Mesothelial cell of epicardium (in vitro differentiated cells): ENCODE measurements around the gene IFT27. TPM values are rescaled to one million over a fixed set of nuclear protein-coding genes. Genes with fewer than 3 reads are reported as not detected.

Source experiments
- DNase-seq, 2 experiments: peaks; one replicate each; pipeline ENCODE4 v3.0.0; 2021; ENCODE audit warnings: low spot score in 2 of 2; ENCODE audit not compliant: unreplicated experiment in 2 of 2
- H3K27ac Mint-ChIP-seq: 2 replicates; pipeline ENCODE4 v1.8.0; 2021; ENCODE audit warnings: mixed read lengths
- H3K27me3 Mint-ChIP-seq: 2 replicates; pipeline ENCODE4 v1.8.0; 2021; ENCODE audit warnings: low read depth, mixed read lengths
- H3K36me3 Mint-ChIP-seq: 2 replicates; pipeline ENCODE4 v1.8.0; 2021; ENCODE audit warnings: mixed read lengths
- H3K4me1 Mint-ChIP-seq: 2 replicates; pipeline ENCODE4 v1.8.0; 2021; ENCODE audit warnings: mixed read lengths
- H3K4me3 Mint-ChIP-seq: 2 replicates; pipeline ENCODE4 v1.8.0; 2021; ENCODE audit warnings: mild to moderate bottlenecking, moderate library complexity, mixed read lengths
- H3K9me3 Mint-ChIP-seq: 2 replicates; pipeline ENCODE4 v1.8.0; 2021; ENCODE audit warnings: mixed read lengths
- CTCF ChIP-seq: fragments of 200-600 bp; sonication (generic); IDR thresholded peaks from one replicate; pipeline ENCODE4 v1.5.0; 2021; ENCODE audit warnings: antibody characterized with exemption; ENCODE audit not compliant: unreplicated experiment
- total RNA-seq: library from RNA; stranded (reverse); gene quantifications from 3 replicates; pipeline ENCODE4 v1.2.1, GENCODE V29; 2021

The IFT27 gene
- total RNA-seq, 1 donor from 2014 or later, result 58.6 TPM

GRCh38 chr22:36768141-36768540, 7.8 kb downstream of the IFT27 start:
- no peak for DNase-seq
- Mint-ChIP-seq H3K27me3 (no peaks in the 10 kb centered on the region), H3K36me3 (peaks cover 17% of the 10 kb centered on the region), H3K9me3 (no peaks in the 10 kb centered on the region), H3K4me3 (no peak overlapping the region), H3K27ac (no peak overlapping the region), H3K4me1 (peaks cover 21% of the 10 kb centered on the region)
- no peak for TF ChIP-seq CTCF

- TF ChIP-seq CTCF, result no peak
- no peaks in the 10 kb centered on the region for H3K27me3 Mint-ChIP-seq
- peak in 1 of 2 experiments; percentile 8 for DNase-seq
- peaks cover 21% of the 10 kb centered on the region for H3K36me3 Mint-ChIP-seq
- H3K4me3 Mint-ChIP-seq, result no peak overlapping the region
- peaks cover 21% of the 10 kb centered on the region for H3K4me1 Mint-ChIP-seq
- H3K27ac Mint-ChIP-seq, result no peak overlapping the region
- H3K9me3 Mint-ChIP-seq, result no peaks in the 10 kb centered on the region
Observed at GRCh38 chr22:36767035-36767775, 8.7 kb downstream of the IFT27 start.

GRCh38 chr22:36765943-36766450, 9.9 kb downstream of the IFT27 start:
- peaks cover 13% of the 10 kb centered on the region for H3K4me1 Mint-ChIP-seq
- no peak for TF ChIP-seq CTCF
- H3K9me3 Mint-ChIP-seq, result no peaks in the 10 kb centered on the region
- peaks cover 15% of the 10 kb centered on the region for H3K36me3 Mint-ChIP-seq
- no peak overlapping the region for H3K27ac Mint-ChIP-seq
- DNase-seq, result no peak
- no peaks in the 10 kb centered on the region for H3K27me3 Mint-ChIP-seq
- H3K4me3 Mint-ChIP-seq, result no peak overlapping the region

GRCh38 chr22:36765131-36765942, 10.6 kb downstream of the IFT27 start:
- no peaks in the 10 kb centered on the region for H3K9me3 Mint-ChIP-seq
- no peak overlapping the region for H3K27ac Mint-ChIP-seq
- peak in 1 of 2 experiments; percentile 3 for DNase-seq
- peaks cover 6% of the 10 kb centered on the region for H3K4me1 Mint-ChIP-seq
- H3K4me3 Mint-ChIP-seq, result no peak overlapping the region
- no peaks in the 10 kb centered on the region for H3K27me3 Mint-ChIP-seq
- H3K36me3 Mint-ChIP-seq, result peaks cover 15% of the 10 kb centered on the region
- no peak for TF ChIP-seq CTCF

DNA sequence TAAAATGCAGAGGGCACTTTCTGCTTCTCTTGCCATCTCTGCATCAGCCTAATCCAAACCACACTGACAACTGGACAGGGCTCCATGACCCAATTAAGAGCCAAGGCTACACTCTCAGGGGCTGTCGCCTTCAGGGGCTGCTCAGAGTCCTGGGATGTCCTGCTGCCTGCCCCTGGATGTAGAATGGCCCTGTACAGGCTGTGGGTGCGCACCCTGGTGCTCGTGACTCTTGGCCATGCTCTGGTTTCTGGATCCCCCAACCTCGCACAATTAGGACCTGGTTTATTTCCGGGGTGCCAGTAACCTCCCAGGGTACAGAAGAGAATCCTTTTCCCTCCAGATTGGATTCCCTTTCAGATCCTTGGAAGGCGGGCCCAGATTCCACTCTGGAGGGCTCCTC, 11.3 kb downstream of the IFT27 start:
- DNase-seq, result peak in 1 of 2 experiments; percentile 4
- H3K27me3 Mint-ChIP-seq, result no peaks in the 10 kb centered on the region
- peaks cover 1% of the 10 kb centered on the region for H3K4me1 Mint-ChIP-seq
- H3K36me3 Mint-ChIP-seq, result peaks cover 15% of the 10 kb centered on the region
- no peak overlapping the region for H3K27ac Mint-ChIP-seq
- TF ChIP-seq CTCF, result no peak
- no peak overlapping the region for H3K4me3 Mint-ChIP-seq
- no peaks in the 10 kb centered on the region for H3K9me3 Mint-ChIP-seq
